Measurements from ENCODE around the gene KDM3A.

DNA sequence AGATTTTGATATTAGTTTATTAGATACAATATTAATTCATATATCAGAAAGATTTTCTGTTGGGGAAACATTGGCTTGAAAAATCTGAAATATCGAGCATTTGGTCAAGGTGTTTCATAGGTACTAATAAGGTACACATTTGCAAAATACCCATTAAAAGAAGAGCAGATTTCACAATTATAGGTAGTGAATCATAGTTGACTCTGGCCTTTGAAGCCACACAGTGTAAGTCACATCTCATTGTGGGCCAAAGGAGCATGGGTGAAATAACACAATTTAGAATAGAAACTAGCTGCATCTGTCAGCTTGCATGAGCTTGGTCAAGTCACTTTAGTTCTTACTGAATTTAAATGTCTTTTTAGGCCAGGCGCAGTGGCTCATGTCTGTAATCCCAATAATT is 4.9 kb downstream of the KDM3A start:
- TF ChIP-seq POLR2A (IDR thresholded peaks at IDR 0.05) (no peak), CTCF (IDR thresholded peaks at IDR 0.05) (no peak), POLR2AphosphoS5 (IDR thresholded peaks at IDR 0.05) (no peak)

All from sigmoid colon (tissue), 4 donors.